22Rv1 (cell line): ENCODE measurements around the gene AUTS2.
"Not testable (repeated sequence)": the region's sequence is repeated elsewhere in the genome, so short reads cannot be mapped to it uniquely, and the experiment has no call there.

Experiments
- H3K27ac ChIP-seq: fragments of 450-650 bp; 2 replicates; pipeline ENCODE4 v1.5.1; 2017
- CTCF ChIP-seq: fragments of 450-650 bp; IDR thresholded peaks from 2 replicates; pipeline ENCODE4 v1.5.1; 2017; ENCODE audit warnings: mild to moderate bottlenecking
- ZFX ChIP-seq: fragments of 450-650 bp; IDR thresholded peaks from 2 replicates; pipeline ENCODE4 v1.6.1; 2017; ENCODE audit warnings: antibody characterized with exemption, borderline replicate concordance

Gene AUTS2

GRCh38 chr7:70725448-70725847 is 1127.2 kb downstream of the AUTS2 start:
- no peak overlapping the region for H3K27ac ChIP-seq
- TF ChIP-seq CTCF: no peak
- TF ChIP-seq ZFX: no peak

- H3K27ac ChIP-seq: no peak overlapping the region
- TF ChIP-seq ZFX (no peak), CTCF (no peak)
Measured at GRCh38 chr7:70726294-70726693, 1128.0 kb downstream of the AUTS2 start.

GRCh38 chr7:70726951-70727378 is 1128.7 kb downstream of the AUTS2 start:
- no peak for TF ChIP-seq CTCF
- TF ChIP-seq ZFX: no peak
- no peak overlapping the region for H3K27ac ChIP-seq

- TF ChIP-seq CTCF: no peak
- TF ChIP-seq ZFX: no peak
- H3K27ac ChIP-seq: no peak overlapping the region
Measured at GRCh38 chr7:70727861-70728260, 1129.6 kb downstream of the AUTS2 start.

- no peak overlapping the region for H3K27ac ChIP-seq
Measured at GRCh38 chr7:70728872-70729552, 1130.7 kb downstream of the AUTS2 start.

GRCh38 chr7:70729553-70730157 is 1131.4 kb downstream of the AUTS2 start:
- not testable (repeated sequence) for H3K27ac ChIP-seq

More at GRCh38 chr7:70728872-70729552, 1130.7 kb downstream of the AUTS2 start:
- TF ChIP-seq ZFX: no peak
- TF ChIP-seq CTCF: no peak

- no peak overlapping the region for H3K27ac ChIP-seq
- TF ChIP-seq CTCF (no peak), ZFX (no peak)
Measured at GRCh38 chr7:70730451-70731110, 1132.3 kb downstream of the AUTS2 start.
